Tongue (tissue), 2 donors: ENCODE data around the gene VPS50. TPM values are rescaled to one million over a fixed set of nuclear protein-coding genes. Genes with fewer than 3 reads are reported as not detected.

Source experiments
- DNase-seq: peaks from one replicate; pipeline ENCODE4 v3.0.0-alpha.2; 2015
- total RNA-seq: library from RNA; depleted of rRNA; stranded (reverse); fragments of >200 nt; gene quantifications from one replicate; pipeline ENCODE4 v1.2.3, GENCODE V29; 2014

The VPS50 gene
- total RNA-seq, 1 donor from 2014 or later: 61.7 TPM

GRCh38 chr7:93409324-93409723 lies 177.2 kb downstream of the VPS50 start:
- DNase-seq: no peak

Other genes with a start within 250 kb of the VPS50 start
- gene SAMD9, start 114.4 kb upstream of the VPS50 start, total RNA-seq: 10.9 TPM
- gene SAMD9L, start 84.0 kb upstream of the VPS50 start, total RNA-seq: 11.8 TPM
- 0.21 TPM for gene HEPACAM2, start 5.9 kb upstream of the VPS50 start, total RNA-seq